IPS-18c (cell line): ENCODE measurements around the gene SPG11.

Experiments
- H3K4me3 ChIP-seq: 2 replicates; pipeline ENCODE4 v1.7.0; 2013; ENCODE audit warnings: low read depth, mild to moderate bottlenecking, low read length, moderate library complexity; ENCODE audit not compliant: insufficient read depth
- H3K9me3 ChIP-seq: one replicate; pipeline ENCODE4 v1.6.1; 2013; ENCODE audit warnings: mild to moderate bottlenecking, low read length, moderate library complexity; ENCODE audit not compliant: control insufficient read depth, insufficient read depth

The SPG11 gene

DNA sequence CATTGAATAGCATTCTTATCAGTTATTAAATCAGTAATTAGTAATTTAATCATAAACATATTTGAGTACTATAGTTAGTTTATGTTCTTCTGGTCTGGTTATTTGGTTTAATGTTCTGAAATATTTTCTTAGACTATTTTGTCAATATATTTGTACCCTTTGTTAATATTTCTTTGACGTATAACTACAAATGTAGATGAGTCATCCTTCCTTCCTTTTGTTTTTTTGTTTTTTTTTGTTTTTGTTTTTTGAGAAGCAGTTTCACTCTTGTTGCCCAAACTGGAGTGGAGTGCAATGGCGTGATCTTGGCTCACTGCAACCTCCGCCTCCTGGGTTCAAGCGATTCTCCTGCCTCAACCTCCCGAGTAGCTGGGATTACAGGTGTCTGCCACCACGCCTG, 143.9 kb downstream of the SPG11 start:
- H3K4me3 ChIP-seq = no peak overlapping the region
- H3K9me3 ChIP-seq = no peaks in the 10 kb centered on the region

DNA sequence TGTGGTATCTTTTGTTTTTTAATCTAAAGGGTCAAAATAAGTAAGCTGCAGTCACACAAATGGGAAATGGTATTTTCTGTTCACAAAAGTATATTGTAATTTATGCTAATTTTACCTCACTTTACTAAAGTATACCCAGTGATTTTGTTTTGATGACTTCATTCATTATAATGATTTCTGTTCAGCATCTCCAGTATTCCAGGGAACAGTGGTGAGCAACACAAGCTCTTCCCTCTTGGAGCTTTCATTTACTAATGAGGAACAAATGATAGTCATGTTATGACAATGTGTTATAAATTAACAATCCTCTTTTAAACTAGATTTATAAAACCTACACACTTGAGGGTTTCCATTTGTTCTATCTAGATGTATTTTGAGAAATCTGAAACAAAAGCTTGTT, 147.0 kb downstream of the SPG11 start:
- Histone ChIP-seq H3K4me3 (no peak overlapping the region), H3K9me3 (no peaks in the 10 kb centered on the region)
